SU-DHL-6 (cell line): ENCODE results near the gene BCL7C.
A peak's percentile ranks its signal among the peaks of the same experiment; 100 is the strongest.

Experiments
- H2AFZ ChIP-seq: fragments of 200-600 bp; sonication (generic); 2 replicates; pipeline ENCODE4 v1.6.1; 2014; ENCODE audit warnings: low read depth, mild to moderate bottlenecking, moderate library complexity, mixed read lengths, antibody characterized with exemption, low read length; ENCODE audit not compliant: severe bottlenecking
- H3F3A ChIP-seq: fragments of 200-600 bp; shearing (Covaris generic); 2 replicates; pipeline ENCODE4 v1.6.0; 2016; ENCODE audit warnings: antibody characterized with exemption, mild to moderate bottlenecking; ENCODE audit not compliant: insufficient read depth
- H3K27ac ChIP-seq: fragments of 200-600 bp; sonication (generic); 2 replicates; pipeline ENCODE4 v1.5.1; 2016; ENCODE audit warnings: low read depth, mild to moderate bottlenecking, low read length, moderate library complexity, mixed read lengths
- H3K27me3 ChIP-seq: fragments of 200-600 bp; sonication (generic), shearing (Covaris generic); 2 replicates; pipeline ENCODE4 v1.6.0; 2014; ENCODE audit warnings: mild to moderate bottlenecking, low read length
- H3K36me3 ChIP-seq: fragments of 200-600 bp; sonication (generic); 2 replicates; pipeline ENCODE4 v1.6.1; 2014; ENCODE audit warnings: mild to moderate bottlenecking, low read length, mixed read lengths
- H3K4me2 ChIP-seq: fragments of 300-600, 200-600 bp; shearing (Covaris generic), sonication (generic); 2 replicates; pipeline ENCODE4 v1.6.0; 2014; ENCODE audit warnings: low read length, low read depth, mild to moderate bottlenecking; ENCODE audit not compliant: poor library complexity, severe bottlenecking
- H3K4me3 ChIP-seq: fragments of 200-600 bp; sonication (generic); 2 replicates; pipeline ENCODE4 v1.5.1; 2014; ENCODE audit warnings: antibody characterized with exemption, low read length, mild to moderate bottlenecking, mixed read lengths; ENCODE audit not compliant: insufficient read depth, poor library complexity, severe bottlenecking
- H3K79me2 ChIP-seq: fragments of 200-600 bp; sonication (generic); 2 replicates; pipeline ENCODE4 v1.6.1; 2014; ENCODE audit warnings: mild to moderate bottlenecking, low read length, moderate library complexity; ENCODE audit not compliant: insufficient read depth
- H3K9ac ChIP-seq: fragments of 200-600 bp; sonication (generic); 2 replicates; pipeline ENCODE4 v1.7.0; 2014; ENCODE audit warnings: mild to moderate bottlenecking, low read length
- H3K9me2 ChIP-seq: fragments of 200-600 bp; sonication (generic); replicated peaks from 2 replicates; pipeline ENCODE4 v1.6.1; 2014; ENCODE audit warnings: low read length; ENCODE audit not compliant: insufficient read depth
- H3K9me3 ChIP-seq: fragments of 200-600 bp; sonication (generic); 2 replicates; pipeline ENCODE4 v1.6.1; 2014; ENCODE audit warnings: low read length, mixed read lengths; ENCODE audit not compliant: insufficient read depth
- H4K20me1 ChIP-seq: fragments of 200-600 bp; sonication (generic); 2 replicates; pipeline ENCODE4 v1.6.1; 2014; ENCODE audit warnings: low read depth, mild to moderate bottlenecking, antibody characterized with exemption, low read length, moderate library complexity, mixed read lengths
- CTCF ChIP-seq: fragments of 200-600 bp; sonication (generic); IDR thresholded peaks from one replicate; pipeline ENCODE4 v1.5.1; 2017; ENCODE audit warnings: antibody characterized with exemption, mild to moderate bottlenecking, low read length, moderate library complexity; ENCODE audit not compliant: insufficient read depth, poor library complexity, severe bottlenecking
- EZH2phosphoT487 ChIP-seq: fragments of 200-600 bp; sonication (generic), shearing (Covaris generic); conservative IDR thresholded peaks from 2 replicates; pipeline ENCODE4 v1.6.1; 2018; ENCODE audit warnings: mild to moderate bottlenecking, antibody characterized with exemption, low read length, moderate library complexity, mixed read lengths

The BCL7C gene

GRCh38 chr16:30882429-30883310 is 11.2 kb downstream of the BCL7C start:
- Histone ChIP-seq H3K27me3 (no peaks in the 10 kb centered on the region), H3K79me2 (no peaks in the 10 kb centered on the region), H3K9me3 (no peaks in the 10 kb centered on the region), H3K27ac (no peak overlapping the region), H3K9me2 (no peaks in the 10 kb centered on the region), H3K36me3 (no peaks in the 10 kb centered on the region), H3K4me3 (no peak overlapping the region), H3F3A (no peaks in the 10 kb centered on the region), H3K4me2 (no peak overlapping the region), H3K9ac (no peak overlapping the region), H4K20me1 (no peaks in the 10 kb centered on the region), H2AFZ (no peak overlapping the region)
- TF ChIP-seq CTCF (no peak), EZH2phosphoT487 (no peak)

- no peaks in the 10 kb centered on the region for H3K9me3 ChIP-seq
- no peaks in the 10 kb centered on the region for H3K9me2 ChIP-seq
- H3K4me3 ChIP-seq, result no peak overlapping the region
- no peaks in the 10 kb centered on the region for H3K36me3 ChIP-seq
- H3K27me3 ChIP-seq, result no peaks in the 10 kb centered on the region
- 0 out of 2 replicates have a peak, but pooled peaks cover 4% of the 10 kb centered on the region for H3K79me2 ChIP-seq
- TF ChIP-seq EZH2phosphoT487 (no peak), CTCF (no peak)
- no peaks in the 10 kb centered on the region for H4K20me1 ChIP-seq
- peak overlapping the region; percentile 95 for H3K4me2 ChIP-seq
- peaks cover 5% of the 10 kb centered on the region; the same call in 1 of the 2 replicates for H3F3A ChIP-seq
- no peak overlapping the region for H2AFZ ChIP-seq
- peak overlapping the region; percentile 47 for H3K27ac ChIP-seq
- H3K9ac ChIP-seq, result peak overlapping the region; percentile 92; the same call in 1 of the 2 replicates
Measured at GRCh38 chr16:30876867-30877266, 17.0 kb downstream of the BCL7C start.

- Histone ChIP-seq H3K36me3 (no peaks in the 10 kb centered on the region), H3K9me2 (no peaks in the 10 kb centered on the region), H3K27ac (peak overlapping the region; percentile 47), H4K20me1 (no peaks in the 10 kb centered on the region), H3K27me3 (no peaks in the 10 kb centered on the region), H3K9me3 (no peaks in the 10 kb centered on the region), H3K9ac (peak overlapping the region; percentile 92), H3K4me2 (peak overlapping the region; percentile 95), H3F3A (peaks cover 5% of the 10 kb centered on the region; the same call in 1 of the 2 replicates), H3K79me2 (0 out of 2 replicates have a peak, but pooled peaks cover 4% of the 10 kb centered on the region), H2AFZ (peak overlapping the region; percentile 67), H3K4me3 (peak overlapping the region; percentile 91)
- TF ChIP-seq EZH2phosphoT487, result no peak
- no peak for TF ChIP-seq CTCF
Measured at GRCh38 chr16:30875871-30876801, 17.7 kb downstream of the BCL7C start.
